Measurements from ENCODE around the gene HS6ST2. TPM values are rescaled to one million over a fixed set of nuclear protein-coding genes. Genes with fewer than 3 reads are reported as not detected.

The HS6ST2 gene
- total and polyA plus RNA-seq, 4 donors: under 0.01 to 1.4 (median 0.01) TPM; not detected in 1

GRCh38 chrX:132909643-132910042 lies 48.8 kb downstream of the HS6ST2 start (continued):
- no peak for TF ChIP-seq MAX (IDR thresholded peaks at IDR 0.05)

- H3K27ac ChIP-seq (ENCODE audit: low read depth in 1 of 2, low read length in 2 of 2): no peak overlapping the region
- DNase-seq (ENCODE audit: low spot score): no peak
- H3K27me3 ChIP-seq (ENCODE audit: control insufficient read depth in 4 of 4, insufficient read depth in 4 of 4, low read length in 3 of 4): peaks cover 0 to 4% (median 0%) of the 10 kb centered on the region in 4 donors
- peaks cover 0 to 17% (median 7%) of the 10 kb centered on the region in 4 donors for H3K9me3 ChIP-seq (ENCODE audit: control insufficient read depth in 4 of 4, low read length in 3 of 4)
- H3K36me3 ChIP-seq (ENCODE audit: control insufficient read depth in 4 of 4, insufficient read depth in 3 of 4, low read depth in 1 of 4, low read length in 3 of 4): no peaks in the 10 kb centered on the region
- H3K4me3 ChIP-seq (ENCODE audit: low read depth in 1 of 3, low read length in 3 of 3): no peak overlapping the region
- no peak overlapping the region for H3K9ac ChIP-seq (ENCODE audit: low read depth in 1 of 2, low read length in 2 of 2)
- TF ChIP-seq HNF4A (conservative IDR thresholded peaks at IDR 0.05) (no peak), JUND (IDR thresholded peaks at IDR 0.05) (no peak), GABPA (IDR thresholded peaks at IDR 0.05 in 1 of 2, conservative IDR thresholded peaks at IDR 0.05 in 1 of 2) (no peak), EGR1 (IDR thresholded peaks at IDR 0.05; ENCODE audit: low read depth in 2 of 2) (no peak), RAD21 (IDR thresholded peaks at IDR 0.05) (no peak), CTCF (IDR thresholded peaks at IDR 0.05; ENCODE audit: low read depth, low read length, missing input control) (no peak), SP1 (IDR thresholded peaks at IDR 0.05) (no peak), ZBTB33 (IDR thresholded peaks at IDR 0.05) (no peak), REST (IDR thresholded peaks at IDR 0.05) (no peak), NR2F2 (IDR thresholded peaks at IDR 0.05) (no peak), ATF3 (IDR thresholded peaks at IDR 0.05) (no peak), RXRA (IDR thresholded peaks at IDR 0.05) (no peak), MAX (IDR thresholded peaks at IDR 0.05) (no peak), FOXA2 (IDR thresholded peaks at IDR 0.05) (no peak), YY1 (IDR thresholded peaks at IDR 0.05) (no peak), TAF1 (conservative IDR thresholded peaks at IDR 0.05) (no peak), HNF4G (IDR thresholded peaks at IDR 0.05) (no peak), FOXA1 (IDR thresholded peaks at IDR 0.05) (no peak)
- H3K4me1 ChIP-seq (ENCODE audit: control insufficient read depth in 4 of 4, insufficient read depth in 4 of 4, low read length in 3 of 4): no peaks in the 10 kb centered on the region
Measured at GRCh38 chrX:132908891-132909290, 49.5 kb downstream of the HS6ST2 start.
